Hippocampal formation (tissue), 2 donors: ENCODE results near the gene GCK.
"Not testable (repeated sequence)": the region's sequence is repeated elsewhere in the genome, so short reads cannot be mapped to it uniquely, and the experiment has no call there.

Experiments
- DNase-seq, 2 donors: peaks; one replicate each; lab custom pipeline; 2025; lab: John Stamatoyannopoulos, UW

GCK gene

DNA sequence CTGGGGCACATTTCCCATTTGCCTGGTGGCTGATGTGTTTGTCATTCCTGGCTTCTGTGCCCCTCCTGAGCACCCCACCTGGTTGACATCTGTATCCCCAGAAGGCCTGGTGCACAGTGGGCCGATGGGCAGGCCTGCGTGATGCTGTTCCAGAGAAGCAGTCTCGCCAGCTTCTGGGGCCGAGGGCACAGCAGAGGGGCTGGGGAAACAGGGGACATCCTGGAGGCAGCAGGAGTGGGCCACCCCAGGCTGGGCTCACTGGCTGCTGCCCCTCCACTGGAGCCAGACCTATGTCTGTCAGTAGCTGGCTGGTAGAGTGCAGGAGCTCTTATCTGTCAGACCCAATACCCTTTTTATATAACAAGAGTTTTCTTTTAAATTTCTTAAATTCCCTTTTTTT, 47.2 kb downstream of the GCK start:
- DNase-seq: no peak

DNA sequence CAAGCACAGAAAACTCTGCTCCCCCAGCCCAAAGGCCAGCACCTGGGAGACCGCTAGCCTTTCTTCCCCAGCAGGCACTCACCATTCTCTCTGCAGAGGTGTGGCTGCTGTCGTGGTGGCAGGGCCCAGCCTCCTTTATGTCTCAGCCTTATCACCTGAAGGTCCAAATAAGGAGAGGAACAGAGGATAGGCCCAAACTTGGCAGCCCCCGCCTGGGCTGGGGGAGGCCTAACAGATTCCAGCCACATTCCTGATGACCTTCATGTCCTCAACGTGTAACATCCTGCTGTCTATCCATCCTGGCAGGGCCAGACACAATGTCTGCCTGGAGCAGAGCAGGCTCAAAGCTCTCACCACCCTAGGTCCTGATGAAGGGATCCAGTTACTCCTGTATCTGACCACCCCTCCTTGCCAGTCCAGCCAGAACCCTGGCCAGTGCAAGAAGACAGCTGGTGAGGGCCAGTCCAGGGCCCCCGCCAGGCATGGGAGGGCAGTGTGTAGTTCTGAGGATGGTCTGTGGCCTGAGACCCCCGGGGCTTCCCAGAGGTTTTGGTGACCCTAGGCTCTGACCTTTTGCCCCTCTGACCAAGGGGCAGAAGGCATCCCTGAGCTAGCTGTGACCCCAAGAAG, 47.9 kb downstream of the GCK start, which contains the start of gene MYL7:
MYL7 (minus strand) TSS at position 112 of the 630 bp plus-strand sequence; CDS start at position 85, 27 bp downstream.
- no peak for DNase-seq

DNA sequence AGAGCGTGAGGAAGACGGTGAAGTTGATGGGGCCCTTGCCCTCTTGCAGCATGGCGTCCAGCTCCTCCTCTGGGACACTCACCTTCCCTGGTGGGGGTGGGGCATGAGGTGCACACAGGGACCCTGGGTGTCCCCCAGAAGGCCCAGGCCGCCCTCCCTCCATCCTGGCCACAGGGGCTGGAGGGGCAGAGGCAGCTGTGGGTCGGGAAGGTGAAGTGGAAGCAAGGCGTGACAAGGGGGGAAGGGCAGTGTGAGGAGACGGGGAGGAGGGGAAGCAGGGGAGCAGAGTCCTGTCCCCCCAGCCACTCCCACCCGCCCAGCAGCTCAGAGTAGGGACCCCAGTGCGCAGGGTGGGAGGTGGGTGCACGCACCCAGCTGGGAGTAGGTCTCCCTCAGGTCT, 48.9 kb downstream of the GCK start:
- no peak for DNase-seq

DNA sequence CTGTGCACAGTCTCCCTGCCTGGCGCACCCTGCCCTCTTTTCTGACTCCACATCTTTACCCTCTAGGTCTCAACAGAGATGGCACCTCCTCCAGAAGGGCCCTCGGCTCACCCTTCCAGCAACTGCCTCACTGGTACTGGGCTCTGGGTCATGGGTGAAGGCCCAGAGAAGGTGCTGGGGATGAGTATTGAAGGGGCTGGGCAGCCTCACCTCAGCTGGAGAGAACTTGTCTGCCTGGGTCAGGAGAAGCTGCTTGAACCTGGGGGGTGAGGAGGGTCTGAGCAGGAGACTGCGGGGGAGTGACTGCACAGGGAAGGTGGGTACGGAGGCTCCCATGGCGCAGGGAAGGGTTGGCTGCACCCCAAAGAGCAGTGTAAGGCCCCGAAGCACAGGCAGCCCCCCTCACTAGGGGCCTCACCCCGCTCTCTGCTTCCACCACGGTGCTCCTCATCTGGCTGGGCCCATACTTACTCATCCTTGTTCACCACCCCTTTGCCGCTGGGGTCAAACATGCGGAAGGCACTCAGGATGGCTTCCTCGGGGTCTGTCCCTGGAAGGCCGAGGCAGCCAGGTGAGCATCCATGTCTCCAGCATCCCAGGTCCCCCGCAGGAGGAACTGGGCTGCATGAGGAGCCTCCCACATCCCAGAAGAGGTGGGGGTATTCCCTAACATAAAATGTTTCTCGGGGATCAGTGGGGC, 49.8 kb downstream of the GCK start:
- DNase-seq: no peak

DNA sequence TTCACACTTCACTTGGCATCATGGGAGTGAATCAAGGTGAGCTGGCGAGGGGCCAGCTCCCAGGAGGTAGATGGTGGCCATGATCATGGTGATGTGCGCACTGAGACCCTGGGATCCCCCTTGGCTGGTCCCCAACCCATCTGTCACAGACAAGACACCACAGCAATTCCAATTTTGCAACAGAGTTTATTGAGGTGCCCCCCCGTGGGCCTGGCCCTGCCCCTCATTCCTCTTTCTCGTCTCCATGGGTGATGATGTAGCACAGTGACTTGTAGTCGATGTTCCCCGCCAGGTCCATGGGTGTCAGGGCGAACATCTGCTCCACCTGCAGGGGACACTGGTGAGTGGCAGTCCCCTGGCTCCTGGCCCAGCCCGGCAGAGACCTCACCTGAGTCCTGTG, 50.5 kb downstream of the GCK start:
- DNase-seq: no peak

DNA sequence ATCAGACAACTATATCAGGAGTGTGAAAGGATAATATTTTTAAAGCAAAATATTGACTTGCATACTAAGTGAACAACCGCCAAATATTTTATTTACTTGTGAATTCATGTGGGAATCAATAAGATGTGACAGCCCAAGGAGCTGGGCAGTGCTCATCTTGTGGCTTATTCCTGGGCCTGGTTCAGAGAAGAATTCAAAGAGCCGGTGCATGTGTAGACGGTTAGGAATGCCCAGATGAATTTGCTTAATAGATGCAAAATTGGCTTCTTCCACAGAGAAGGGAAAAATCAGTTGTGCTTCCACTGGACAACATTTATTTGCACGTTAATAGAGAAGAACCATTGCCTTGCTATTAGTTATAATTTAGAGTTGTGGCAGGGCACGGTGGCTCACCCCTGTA, 52.5 kb downstream of the GCK start:
- DNase-seq: no peak

DNA sequence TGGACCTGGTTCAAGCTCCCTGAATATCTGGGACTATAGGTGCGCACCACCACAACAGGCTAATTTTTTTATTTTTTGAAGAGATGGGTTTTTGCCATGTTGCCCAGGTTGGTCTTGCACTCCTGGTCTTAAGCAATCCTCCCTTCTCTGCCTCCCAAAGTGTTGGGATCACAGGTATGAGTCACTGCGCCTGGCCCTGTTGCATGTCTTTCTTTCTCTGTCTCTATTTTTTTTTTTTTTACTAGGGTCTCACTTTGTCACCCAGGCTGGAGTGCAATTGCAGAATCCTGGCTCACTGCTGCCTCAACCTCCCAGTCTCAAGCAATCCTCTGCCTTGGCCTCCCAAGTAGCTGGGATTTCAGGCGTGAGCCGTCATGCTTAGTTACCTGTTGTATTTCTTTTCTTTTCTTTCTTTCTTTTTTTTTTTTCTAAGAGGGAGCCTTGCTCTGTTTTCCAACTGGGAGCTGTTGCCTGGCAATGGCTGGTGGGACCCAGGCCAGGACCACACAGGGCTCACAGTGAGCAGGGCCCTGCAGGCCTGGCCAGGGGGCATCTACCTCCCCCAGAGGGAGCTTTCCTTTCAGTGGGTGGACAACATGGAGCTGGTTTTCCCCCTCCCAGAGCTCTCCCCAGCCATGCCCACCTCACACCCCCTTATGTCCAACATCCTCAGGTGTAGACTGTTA, 54.2 kb downstream of the GCK start:
- DNase-seq: no peak

DNA sequence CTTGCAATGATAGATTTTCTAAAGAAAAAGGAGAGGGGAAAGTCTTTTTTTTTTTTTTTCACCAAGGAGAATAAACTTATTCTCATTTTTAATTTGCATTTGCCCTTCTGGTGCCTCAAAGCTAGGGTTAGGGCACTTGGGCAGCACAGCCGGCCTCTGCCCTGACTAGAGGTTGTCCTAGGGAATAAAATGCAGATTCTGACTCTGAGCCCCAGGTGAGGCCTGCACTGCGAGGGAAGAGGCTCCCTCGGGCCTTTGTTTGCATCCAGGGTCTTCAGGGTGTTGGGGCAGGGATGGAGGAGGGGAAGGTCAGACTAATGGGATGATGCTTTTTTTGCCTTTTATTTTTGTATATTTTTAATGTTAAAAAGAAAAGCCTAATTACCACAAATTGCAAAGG, 55.9 kb downstream of the GCK start:
- no peak for DNase-seq

DNA sequence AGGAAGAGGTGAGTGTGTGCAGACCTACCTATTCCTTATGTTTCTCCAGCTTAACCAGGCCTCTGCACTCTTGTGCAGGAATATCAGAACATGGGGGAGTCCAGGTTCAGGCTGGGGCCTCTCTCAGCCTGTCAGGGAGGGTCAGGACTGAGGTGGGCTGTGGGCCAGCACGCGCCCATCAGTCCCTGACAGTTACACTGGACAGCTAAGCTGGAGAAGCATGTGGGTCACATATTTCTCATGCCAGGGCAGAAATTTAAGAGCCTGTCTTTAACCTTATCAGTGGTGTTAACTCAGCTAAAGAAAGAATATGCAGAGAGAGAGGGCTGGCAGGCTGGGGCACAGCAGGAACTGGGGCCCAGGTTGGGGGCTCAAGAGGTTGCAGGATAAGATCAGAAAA, 57.2 kb downstream of the GCK start:
- DNase-seq: no peak

DNA sequence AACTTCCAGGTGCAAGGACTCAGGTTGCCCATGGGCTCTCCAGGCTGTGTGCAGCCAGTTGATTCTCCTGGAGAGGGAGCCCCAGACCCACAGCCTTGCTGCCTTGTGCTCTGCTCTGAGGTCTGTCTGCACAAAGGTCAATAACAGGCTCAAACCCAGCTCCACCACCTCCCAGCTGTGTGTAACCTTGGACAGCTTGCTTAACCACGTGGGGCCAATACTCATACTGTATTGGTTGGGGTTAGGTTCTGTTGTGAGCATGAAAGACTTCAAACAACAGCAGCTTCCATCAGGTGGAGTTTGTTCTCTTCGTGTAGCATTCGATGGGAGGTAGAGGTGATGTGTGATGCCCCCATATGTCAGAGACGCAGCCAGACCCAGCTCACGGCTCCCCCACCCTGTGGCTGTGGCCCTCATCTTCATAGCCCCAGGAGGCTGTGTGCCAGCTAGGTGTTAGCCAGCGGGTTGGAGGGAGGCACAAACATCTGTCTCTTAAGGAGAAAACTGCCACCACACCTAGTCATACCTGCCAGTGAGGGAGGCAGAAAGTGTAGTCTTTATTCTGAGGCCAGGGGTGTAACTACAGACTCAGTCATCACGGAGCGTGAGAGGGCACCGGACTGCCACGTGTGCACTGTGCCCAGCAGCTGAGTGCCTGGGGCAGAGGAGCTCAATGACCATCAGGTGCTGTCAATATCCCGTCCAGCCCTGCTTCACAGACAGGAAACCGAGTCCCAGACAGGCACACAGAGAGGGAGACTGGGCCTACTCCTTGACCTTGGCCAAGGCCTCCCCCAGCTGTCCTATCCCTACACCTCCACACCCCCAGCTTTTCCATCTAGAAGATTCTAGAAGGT, 57.8 kb downstream of the GCK start:
- DNase-seq: no peak

DNA sequence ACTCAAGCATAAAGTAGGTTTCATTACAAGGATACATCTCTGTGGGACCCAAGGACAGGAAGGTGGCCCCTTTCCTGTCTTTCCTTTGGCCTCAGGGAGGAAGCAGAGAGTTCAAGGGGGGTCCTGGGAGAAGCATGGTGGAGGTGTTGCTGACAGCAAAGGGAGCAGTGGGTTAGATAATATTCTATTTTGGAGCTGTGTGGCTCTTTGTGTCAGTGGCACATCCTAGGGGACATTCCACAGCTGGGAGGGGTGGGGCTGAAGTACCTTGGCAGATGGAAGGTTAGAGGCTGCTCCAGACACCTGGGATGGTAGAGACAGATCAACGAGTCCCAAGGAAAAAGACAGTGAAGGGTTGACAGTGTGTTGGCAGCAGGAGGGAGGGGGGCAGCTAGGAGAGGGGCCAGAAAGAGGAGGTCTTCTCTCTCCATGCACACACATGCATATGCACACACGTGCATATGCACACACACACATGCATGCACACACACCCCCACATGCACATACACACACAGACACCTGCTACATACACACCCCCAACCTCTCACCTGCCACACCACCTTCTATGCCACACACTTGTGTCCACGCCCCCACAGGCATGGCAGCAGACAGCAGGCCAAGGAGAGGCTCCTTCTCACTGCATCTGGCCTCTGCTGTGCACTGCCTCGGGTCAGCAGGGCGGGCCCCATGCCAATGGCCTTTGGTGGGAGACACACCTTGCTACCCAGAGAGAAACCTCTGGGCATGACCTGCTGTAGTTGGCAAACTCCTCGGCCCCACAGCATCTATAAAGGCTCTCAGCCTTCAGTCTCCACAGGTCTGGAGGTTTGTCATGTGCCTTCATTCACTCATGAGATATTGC, 60.3 kb downstream of the GCK start:
- no peak for DNase-seq

DNA sequence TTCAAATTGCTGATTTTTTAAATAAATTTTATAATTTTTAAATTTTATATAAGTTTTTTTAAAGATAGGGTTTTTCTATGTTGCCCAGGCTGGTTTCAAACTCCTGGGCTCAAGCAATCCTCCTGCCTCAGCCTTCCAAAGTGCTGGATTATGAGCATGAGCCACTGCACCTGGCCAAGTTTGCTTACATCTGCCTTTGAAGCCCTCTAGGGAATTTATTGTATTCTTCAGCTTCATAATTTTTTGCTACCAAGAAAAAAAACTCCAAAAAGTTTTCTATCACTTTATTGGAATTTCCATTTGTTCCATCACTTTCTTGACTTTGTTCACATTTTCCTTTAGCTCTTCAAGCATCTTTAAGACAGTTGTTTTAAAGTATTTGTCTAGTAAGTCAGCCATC, 62.1 kb downstream of the GCK start:
- DNase-seq: no peak

DNA sequence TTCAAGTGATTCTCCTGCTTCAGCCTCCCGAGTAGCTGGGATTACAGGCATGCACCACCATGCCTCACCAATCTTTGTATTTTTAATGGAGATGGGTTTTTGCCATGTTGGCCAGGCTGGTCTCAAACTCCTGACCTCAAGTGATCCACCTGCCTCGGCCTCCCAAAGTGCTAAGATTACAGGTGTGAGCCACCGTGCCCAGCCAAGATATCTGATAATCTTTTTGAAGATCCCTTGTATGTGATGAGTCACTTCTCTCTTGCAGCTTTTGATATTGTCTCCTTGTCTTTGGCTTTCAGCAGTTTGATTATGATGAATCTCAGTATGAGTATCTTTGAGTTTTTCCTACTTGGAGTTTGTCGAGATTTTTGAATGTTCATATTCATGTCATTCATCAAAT, 62.7 kb downstream of the GCK start:
- not testable (repeated sequence) for DNase-seq

DNA sequence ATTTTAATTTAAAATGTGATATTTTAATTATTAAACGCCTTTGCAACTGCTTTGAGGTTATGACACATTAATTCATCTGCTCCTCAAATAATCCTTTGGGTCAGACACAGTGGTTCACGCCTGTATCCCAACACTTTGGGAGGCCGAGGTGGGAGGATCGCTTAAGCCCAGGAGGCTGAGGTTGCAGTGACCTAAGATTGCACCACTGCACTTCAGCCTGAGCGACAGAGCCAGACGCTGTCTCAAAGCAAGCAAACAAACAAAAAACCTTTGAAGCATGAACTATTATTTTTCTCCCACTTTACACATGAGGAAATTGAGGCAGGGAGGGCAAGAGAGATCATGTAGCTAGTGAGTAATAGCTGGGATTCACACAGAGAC, 64.4 kb downstream of the GCK start:
- DNase-seq: no peak

DNA sequence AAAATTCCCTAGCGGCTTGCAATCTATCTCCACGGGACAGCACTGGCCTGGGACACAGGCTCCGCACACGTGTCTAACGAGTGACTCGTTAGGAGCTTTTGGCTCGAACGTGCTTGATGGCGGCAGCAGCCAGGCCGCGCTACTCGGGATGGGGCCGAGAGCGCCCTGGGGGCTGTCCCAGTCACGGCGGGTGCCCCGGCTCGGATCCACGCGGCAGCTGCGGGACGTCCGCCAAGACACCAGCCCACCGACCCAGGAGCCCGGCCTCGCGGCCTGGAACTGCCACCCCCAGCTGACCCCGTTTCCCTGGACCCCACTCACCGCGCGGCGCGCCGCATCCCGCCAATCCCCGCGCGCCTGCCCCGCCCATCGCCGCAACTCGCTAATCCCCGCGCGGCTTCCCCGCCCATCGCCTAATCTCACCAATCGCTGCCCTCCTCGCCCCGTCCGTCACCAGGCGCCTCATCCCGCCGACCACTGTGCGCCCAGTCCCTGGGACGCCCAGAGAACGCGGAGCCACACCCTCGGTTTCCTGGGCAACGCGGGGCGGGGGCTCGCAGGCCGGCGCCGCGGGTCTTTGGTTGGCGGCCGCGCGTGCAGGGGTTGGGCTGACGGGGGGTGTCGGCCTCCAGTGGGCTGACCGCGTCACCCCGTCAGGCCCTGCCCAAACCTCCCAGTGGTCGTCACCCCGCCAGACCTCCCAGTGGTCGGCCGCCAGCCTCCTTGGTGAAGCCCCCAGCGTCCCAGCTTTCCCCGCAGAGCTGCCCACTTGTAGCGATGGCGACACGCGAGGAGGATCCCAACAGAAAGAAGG, 65.8 kb downstream of the GCK start, which contains the start of gene POLD2:
POLD2 (minus strand) TSS at position 359 of the 814 bp plus-strand sequence. CDS start 1,495 bp downstream, outside the sequence.
- DNase-seq: peak; percentile 92 to 98

DNA sequence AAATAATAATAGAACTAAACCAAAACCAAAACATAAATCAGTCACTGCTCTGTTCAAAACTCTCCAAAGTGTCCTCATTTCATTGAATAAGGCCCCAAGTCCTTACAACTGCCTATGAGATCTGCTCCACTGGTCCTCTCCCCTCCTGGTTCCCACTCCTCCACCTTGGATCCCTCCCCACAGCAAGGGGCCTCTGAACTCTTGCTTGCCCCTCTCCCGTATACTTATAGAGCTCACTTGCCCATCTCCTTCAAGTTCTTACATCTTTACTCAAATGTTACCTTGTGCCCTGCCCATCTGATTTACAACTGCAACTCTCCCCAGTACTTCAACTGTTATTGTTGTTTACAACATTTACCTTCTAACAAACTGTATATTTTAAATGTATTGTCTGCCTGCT, 66.7 kb downstream of the GCK start:
- no peak for DNase-seq

DNA sequence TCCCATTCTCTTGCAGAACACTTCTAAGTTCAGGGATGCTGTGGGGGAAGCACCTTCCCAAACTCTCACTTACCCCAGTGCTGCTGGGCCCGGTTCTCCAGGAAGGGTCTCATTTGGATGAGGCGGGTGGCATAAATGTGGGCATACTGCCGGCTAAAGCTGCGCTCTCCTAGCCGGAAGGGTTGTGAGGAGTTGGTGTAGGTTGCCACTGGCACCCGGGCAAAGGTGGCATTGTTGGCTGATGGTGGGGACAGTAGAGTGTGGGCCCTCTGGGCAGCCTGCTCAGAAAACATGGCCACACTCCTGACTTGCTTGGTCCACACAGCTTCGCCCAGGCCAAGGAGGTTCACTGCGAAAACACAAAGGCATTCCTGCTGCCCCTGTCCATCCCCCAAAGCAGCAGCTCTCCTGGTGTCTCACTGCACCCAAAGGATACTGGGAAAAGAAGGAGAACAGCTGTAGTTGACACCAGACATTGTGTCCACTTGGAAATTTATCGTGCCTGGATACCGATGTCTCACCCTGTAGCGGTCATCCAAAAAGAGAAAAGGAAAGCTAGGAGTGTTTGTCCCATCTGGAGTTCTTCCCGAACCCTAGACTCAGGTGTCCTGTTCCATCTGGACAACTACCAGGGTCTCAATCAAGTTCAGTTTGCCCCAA, 67.3 kb downstream of the GCK start:
- no peak for DNase-seq

DNA sequence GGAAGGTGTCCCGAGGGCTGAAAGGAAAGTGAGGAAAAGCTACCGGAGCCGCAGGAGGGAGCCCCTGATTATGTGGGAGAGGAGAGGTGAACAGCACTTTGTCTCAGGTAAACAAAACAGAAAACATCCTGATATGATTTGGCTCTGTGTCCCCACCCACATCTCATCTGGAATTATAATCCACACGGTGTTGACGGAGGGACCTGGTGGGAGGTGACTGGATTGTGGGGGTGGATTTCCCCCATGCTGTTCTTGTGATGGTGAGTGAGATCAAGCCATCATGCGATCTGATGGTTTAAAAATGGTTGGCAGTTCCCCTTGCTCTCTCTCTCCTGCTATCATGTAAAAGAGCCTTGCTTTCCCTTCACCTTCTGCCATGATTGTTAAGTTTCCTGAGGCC, 68.8 kb downstream of the GCK start:
- DNase-seq: no peak

DNA sequence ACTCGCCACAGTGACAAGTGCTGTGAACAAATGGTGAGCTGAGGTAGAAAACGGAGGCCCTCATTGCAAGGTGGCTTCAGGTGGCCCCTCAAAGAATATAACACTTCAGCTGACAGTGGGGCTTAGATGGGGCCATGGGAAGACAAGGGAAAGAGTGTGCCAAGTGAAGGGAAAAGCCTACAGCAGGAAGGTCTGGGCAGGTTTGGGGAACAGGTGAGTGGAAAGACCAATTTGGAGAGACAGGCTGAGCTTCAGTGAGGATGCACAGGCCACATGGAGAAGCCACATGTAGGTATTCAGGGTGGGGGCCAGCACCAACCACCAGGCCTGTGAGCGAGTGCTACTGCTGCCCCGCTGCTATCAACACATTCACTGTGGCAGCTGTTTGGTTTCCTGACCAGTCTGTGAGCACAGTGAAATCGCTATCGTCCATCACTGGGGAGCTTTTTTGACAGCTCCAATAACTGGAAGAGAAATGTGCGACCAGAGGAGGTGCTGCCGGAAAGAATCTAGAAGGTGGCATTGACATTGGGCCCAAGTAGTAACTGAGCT, 69.3 kb downstream of the GCK start:
- no peak for DNase-seq
